Jurkat, Clone E6-1 (cell line): ENCODE measurements around the gene INTS15. TPM values are rescaled to one million over a fixed set of nuclear protein-coding genes. Genes with fewer than 3 reads are reported as not detected.

Source experiments
- DNase-seq: peaks from one replicate; pipeline ENCODE4 v3.0.0-alpha.2; 2011; ENCODE audit warnings: low read depth, low spot score
- H3K4me3 ChIP-seq: 2 replicates; pipeline ENCODE4 v1.5.1; 2011; ENCODE audit warnings: mild to moderate bottlenecking, low read length, control low read depth, moderate library complexity
- polyA plus RNA-seq: library from polyadenylated mRNA; unstranded; fragments of >200 nt; gene quantifications from one replicate; pipeline ENCODE4 v1.2.1, GENCODE V29; 2012; ENCODE audit warnings: missing spikeins; ENCODE audit not compliant: insufficient read length, insufficient read depth

The INTS15 gene
- polyA plus RNA-seq, result 85.1 TPM

GRCh38 chr7:6589829-6590644 is at the start of gene INTS15:
TSS of gene INTS15 (plus strand) at chr7:6590021. CDS start at chr7:6590284, 263 bp downstream.
- peak within 1 kb of the TSS; percentile 82 for H3K4me3 ChIP-seq
- peak; percentile 64 for DNase-seq

- DNase-seq, result no peak
- no peak overlapping the region for H3K4me3 ChIP-seq
Observed at GRCh38 chr7:6542368-6542767, 47.5 kb upstream of the INTS15 start.

GRCh38 chr7:6545398-6546126 is 44.3 kb upstream of the INTS15 start:
- H3K4me3 ChIP-seq, result no peak overlapping the region
- DNase-seq, result peak; percentile 21

- no peak overlapping the region for H3K4me3 ChIP-seq
- DNase-seq, result no peak
Observed at GRCh38 chr7:6546498-6547251, 43.1 kb upstream of the INTS15 start.

DNA sequence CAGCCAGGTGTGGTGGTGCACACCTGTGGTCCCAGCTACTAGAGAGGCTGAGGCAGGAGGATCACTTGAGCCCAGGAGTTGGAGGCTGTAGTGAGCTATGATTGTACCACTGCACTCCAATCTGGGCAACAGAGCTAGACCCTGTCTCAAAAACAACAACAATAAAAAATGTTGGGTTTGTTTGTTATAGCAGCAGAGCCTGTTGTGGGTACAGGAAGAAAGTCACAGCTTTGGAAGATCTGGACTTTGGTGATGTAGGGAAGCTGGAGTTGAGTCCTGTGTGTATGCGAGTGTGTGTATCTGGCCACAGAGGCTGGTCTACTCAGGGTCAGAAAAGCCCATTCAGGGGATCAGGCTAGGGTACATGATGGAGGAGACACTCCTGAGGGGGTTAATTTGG is 42.4 kb upstream of the INTS15 start:
- no peak for DNase-seq
- no peak overlapping the region for H3K4me3 ChIP-seq

DNA sequence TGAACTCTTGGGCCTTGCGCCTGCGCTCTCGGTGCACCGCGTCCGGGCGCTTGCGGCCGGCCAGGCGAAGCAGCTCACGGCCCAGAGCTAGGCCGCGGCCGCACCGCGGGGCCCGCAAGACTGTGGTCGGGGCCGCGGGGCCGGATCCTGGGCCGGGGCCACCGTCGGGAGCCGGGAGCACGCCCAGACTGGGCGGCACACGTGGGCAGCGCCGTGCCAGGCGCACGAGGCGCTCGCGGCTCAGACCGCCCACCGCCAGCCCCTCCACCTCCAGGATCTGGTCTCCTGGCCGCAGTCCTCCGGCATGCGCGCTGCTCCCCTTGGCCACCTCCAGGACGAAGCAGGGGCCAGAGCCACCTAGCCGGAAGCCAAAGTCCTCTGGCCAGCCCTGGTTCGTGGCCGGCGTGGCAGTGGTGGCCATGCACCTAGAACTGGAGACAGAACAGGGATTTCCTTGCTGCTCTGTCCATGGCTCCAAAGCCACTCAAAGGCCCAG is 38.8 kb upstream of the INTS15 start, which contains the start of gene GRID2IP:
GRID2IP (minus strand) TSS at position 446 of the 496 bp plus-strand sequence; CDS start at position 421, 25 bp downstream.
- no peak within 1 kb of the TSS for H3K4me3 ChIP-seq
- no peak for DNase-seq

DNA sequence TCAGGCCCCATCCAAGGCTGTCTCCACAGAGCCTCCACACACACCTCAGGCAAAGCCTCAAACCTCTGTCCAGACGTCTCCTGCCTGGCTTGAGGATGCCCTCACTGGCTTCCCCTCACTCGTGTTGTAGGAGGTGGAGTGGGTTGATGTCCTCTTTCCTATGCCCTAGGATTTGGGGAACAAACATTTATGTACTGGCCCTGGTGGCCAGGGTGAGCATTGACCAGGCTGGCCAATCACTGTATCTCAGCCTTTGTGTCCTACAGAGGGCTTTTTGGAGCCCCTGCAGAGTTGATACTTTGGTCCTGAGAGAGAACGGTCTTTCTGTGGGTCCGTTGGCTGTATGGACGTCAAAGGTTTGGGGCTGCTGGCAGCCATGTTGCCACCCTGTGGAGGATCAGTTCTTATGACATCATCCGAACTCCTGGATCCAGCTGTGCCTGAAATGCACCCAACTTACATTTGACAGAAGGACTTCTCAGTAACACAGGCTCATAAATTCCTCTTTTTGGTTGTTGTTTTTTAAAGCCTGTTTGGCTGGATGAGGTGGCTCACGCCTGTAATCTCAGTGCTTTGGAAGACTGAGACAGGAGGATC is 36.3 kb upstream of the INTS15 start:
- H3K4me3 ChIP-seq, result no peak overlapping the region
- DNase-seq, result no peak

GRCh38 chr7:6554848-6555247 is 35.0 kb upstream of the INTS15 start:
- no peak overlapping the region for H3K4me3 ChIP-seq
- no peak for DNase-seq

- no peak overlapping the region for H3K4me3 ChIP-seq
- DNase-seq, result no peak
Observed at GRCh38 chr7:6556196-6556595, 33.6 kb upstream of the INTS15 start.

- DNase-seq, result no peak
- H3K4me3 ChIP-seq, result no peak overlapping the region
Observed at GRCh38 chr7:6558837-6559236, 31.0 kb upstream of the INTS15 start.

DNA sequence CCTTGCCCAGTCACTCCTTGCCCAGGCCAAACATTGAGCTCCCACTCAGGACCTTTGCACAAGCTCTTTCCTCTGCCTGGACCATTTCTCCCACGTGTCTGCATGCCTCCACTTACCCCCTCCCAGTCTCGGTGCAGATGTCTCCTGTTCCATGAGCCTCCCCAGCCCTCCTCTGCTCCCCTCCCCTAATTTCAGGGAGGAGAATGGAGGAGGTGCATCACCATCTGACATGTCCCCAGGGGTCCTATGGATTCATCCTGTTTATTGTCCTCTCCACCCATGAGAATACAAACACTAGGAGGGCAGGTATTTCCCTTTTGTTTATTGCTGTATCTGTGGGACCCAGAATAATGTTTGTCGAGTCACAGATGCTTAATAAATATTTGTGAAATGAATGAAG is 29.9 kb upstream of the INTS15 start:
- H3K4me3 ChIP-seq, result no peak overlapping the region
- DNase-seq, result no peak

DNA sequence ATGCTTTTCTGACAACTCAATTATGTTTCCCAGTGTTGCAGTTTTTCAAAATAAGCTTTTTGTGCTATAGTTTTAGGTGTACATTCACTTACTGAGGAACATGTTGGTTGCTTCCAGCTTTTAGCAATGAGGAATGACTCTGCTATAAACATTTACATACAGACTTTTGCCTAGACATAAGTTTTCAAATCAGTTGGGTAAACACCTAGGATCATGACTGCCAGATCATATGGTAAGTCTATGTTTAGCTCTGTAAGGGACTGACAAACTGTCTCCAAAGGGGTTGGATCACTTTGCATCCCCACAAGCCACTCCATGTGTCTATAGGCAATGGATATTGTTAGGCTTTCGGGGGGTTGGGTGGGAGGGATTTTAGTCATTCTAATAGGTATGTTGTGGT is 27.7 kb upstream of the INTS15 start:
- H3K4me3 ChIP-seq, result no peak overlapping the region
- DNase-seq, result no peak

- DNase-seq, result no peak
- H3K4me3 ChIP-seq, result no peak overlapping the region
Observed at GRCh38 chr7:6563936-6564770, 25.7 kb upstream of the INTS15 start.

- H3K4me3 ChIP-seq, result no peak overlapping the region
- no peak for DNase-seq
Observed at GRCh38 chr7:6565655-6566054, 24.2 kb upstream of the INTS15 start.

- no peak overlapping the region for H3K4me3 ChIP-seq
- DNase-seq, result no peak
Observed at GRCh38 chr7:6567886-6568285, 21.9 kb upstream of the INTS15 start.

GRCh38 chr7:6571160-6571779 is 18.6 kb upstream of the INTS15 start:
- no peak for DNase-seq
- H3K4me3 ChIP-seq, result no peak overlapping the region

DNA sequence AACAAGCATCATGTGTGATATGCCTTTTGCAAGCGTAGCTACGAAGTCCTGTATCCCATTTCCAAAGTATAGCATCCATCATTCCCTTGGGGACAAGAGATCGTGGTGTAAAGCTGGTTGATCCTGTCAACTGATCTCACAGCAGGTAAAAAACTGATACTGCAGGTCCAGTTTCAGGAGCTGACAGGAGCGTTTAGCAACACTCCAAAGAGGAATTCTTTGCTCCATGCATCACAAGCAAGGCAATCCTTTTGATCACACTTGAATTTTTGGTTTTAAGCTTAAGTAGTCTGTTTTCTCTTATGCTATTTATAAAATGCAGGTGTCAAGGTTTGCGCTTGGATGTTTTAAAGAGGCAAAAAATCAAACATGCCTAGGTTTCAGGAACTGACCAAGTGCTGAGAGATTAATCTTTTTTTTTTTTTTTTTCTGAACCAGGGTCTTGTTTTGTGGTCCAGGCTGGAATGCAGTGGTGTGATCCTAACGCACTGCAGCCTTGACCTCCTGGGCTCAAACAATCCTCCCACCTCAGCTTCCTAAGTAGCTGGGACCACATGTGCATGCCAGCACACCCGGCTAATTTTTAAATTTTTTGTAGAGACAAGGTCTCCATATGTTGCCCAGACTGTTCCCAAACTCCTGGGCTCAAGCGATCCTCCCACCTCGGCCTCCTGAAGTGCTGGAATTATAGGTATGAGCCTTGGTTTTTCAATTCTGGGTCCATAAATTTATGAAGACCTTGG is 14.4 kb upstream of the INTS15 start:
- no peak for DNase-seq
- H3K4me3 ChIP-seq, result no peak overlapping the region
